HG02852 (cell line): ENCODE data around the gene CACNG8.

Experiments used
- ATAC-seq: cut with Tn5 transposase; IDR thresholded peaks from one replicate; pipeline ENCODE4 v1.9.1; 2021; ENCODE audit warnings: mild to moderate bottlenecking, moderate library complexity; ENCODE audit not compliant: unreplicated experiment

The CACNG8 gene

GRCh38 chr19:53961523-53962356 is 997 bp upstream of the CACNG8 start:
- ATAC-seq: no peak

DNA sequence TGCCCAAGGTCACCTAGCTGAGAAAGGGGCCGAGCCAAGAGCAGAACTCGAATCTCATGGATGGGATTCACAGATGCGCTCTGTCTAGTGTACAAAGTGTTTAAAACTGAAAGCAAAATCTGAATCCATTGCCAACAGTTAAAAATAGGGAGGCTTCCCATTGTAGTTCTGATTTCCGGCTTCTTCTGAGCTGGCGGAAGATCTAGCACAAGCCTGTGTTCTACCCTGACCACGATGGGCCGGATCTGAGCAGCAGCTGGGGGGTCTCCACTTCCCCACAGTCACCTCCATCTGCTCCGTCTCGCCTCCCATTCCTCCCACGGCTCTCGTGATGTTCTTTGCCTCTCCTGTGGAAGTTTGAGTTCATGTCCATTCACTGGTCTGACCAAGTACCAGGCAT is 2.4 kb downstream of the CACNG8 start:
- ATAC-seq: no peak

GRCh38 chr19:53966931-53967330 is 4.2 kb downstream of the CACNG8 start:
- ATAC-seq: no peak

DNA sequence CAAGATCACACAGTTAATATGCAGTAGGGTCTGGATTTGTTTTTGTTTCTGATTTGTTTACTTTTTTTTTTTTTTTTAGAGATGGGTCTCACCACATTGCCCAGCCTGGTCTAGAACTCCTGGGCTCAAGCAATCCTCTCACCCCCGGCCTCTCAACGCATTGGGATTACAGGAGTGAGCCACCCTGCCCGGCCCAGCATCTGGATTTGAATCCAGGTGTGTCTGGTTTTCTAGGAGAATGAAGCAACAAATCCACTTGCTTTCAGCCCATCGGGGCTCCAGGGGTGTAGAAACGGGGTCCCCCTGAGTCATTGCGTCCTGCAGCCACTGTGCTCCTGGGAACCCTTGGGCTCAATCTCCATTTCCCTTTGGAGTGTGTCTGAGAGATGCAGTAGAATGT is 6.6 kb downstream of the CACNG8 start:
- ATAC-seq: no peak

- ATAC-seq: no peak
Observed at GRCh38 chr19:53971673-53972072, 8.9 kb downstream of the CACNG8 start.

DNA sequence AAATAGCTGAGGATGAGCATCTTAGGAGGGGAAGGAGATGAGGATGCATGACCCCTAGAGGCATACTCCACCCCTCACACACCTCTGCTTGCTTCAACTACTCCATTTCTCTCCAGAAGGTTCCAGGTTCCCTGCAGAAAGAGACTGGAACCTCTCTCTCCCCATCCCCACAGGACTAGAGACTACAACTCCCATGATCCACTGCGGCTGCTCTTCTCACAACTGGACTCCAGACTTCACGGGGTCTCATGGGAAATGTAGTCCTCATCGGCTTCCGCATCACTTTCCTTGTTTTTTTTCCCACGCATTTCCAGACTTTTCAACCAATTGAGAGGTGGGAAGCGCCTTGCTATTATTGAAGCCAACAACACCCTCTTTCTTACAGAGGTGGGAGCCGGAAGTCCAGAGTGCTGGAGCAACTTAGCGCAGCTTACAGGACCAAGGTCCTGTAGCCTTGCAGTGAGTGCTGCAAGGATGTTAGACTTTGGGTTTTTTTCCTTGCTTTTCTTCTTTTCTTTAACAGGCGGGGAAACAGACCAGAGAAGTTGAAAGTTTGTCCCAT is 14.8 kb downstream of the CACNG8 start:
- ATAC-seq: no peak

GRCh38 chr19:53977991-53978731 is 15.4 kb downstream of the CACNG8 start:
- ATAC-seq: no peak

DNA sequence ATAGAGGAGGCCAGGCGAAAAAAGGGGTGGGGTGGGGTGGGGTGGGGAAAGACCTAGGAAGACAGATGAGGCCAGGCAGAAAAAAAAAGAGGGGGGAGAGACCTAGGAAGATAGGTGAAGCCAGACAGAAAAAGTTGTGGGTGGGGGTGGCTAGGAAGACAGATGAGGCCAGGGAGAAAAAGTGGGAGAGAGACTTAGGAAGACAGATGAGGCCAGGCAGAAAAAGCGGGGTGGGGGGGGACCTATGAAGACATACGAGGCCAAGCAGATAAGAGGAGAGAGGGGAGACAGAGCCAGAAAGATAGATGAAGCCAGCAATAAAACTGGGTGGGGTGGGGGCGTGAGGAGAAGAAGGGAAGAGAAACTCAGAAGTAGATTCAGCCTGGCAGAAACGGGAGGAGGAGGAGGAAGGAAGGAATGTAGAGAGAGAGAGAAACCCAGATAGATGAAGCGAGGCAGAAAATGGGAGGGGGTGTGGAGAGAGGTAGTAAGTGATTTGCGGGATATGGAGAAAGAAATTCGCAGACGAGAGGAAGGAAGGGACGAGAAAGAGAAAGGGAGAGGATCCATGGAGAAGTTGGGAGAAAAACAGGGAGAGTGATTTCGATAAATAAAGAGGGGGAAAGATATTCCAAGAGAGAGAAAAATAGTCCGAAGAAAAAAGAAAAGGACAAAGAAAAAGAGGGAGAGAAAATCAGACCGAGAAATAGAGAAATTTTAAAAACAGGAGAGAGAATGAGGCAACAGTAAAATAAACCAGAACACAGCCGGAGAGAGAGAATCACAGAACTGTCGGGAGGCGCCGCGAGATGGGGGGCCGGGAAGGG is 16.5 kb downstream of the CACNG8 start:
- no peak for ATAC-seq

DNA sequence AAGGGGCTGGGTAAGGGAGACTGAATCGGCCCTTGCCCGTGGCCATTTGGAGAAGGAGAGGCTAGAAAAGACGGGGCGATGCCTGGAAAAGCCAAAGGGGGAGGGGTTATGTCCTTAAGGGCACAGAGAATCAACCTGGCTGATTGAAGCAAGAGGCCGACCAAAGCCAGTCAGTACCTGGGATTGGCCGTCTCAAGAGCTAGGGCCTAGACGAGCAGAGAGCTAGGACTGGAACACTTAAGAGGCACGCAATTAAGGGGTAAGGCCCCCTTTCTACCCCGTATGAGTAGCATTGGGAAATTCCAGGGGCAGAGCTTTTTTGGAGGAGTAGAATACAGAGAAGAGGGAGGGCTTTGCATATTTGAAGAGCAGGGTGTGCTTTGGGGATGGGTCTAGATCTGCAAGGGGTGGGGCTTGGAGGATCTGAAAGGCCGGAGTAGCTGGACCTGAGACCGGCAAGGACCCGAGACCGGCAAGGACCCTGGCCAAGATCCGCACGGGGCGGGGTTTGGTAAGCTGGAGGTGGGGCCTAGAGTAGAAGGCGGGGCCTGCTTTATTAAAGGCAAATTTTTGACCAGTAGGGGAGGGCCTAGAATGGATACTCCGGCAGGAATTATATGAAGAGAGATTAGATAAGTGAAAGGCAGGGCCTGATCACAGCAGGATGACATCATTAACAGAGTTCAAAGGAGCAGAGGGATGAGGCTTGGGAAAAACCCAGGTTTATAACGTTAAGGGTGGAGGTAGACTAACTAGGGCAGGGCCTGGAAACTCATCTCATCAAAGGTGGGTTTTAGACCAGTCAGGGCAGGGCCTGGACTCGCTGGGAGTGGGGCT is 18.0 kb downstream of the CACNG8 start:
- ATAC-seq: no peak

- ATAC-seq: no peak
Observed at GRCh38 chr19:53981376-53981951, 18.7 kb downstream of the CACNG8 start.

DNA sequence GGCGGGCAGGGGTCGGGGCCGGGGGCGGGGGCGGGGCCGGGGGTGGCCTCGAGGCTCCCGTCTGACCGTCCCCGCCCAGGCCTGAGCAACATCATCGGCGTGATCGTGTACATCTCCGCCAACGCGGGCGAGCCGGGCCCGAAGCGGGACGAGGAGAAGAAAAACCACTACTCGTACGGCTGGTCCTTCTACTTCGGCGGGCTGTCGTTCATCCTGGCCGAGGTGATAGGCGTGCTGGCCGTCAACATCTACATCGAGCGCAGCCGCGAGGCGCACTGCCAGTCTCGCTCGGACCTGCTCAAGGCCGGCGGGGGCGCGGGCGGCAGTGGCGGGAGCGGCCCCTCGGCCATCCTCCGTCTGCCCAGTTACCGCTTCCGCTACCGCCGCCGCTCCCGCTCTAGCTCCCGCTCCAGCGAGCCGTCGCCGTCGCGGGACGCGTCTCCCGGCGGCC is 19.3 kb downstream of the CACNG8 start:
- no peak for ATAC-seq

DNA sequence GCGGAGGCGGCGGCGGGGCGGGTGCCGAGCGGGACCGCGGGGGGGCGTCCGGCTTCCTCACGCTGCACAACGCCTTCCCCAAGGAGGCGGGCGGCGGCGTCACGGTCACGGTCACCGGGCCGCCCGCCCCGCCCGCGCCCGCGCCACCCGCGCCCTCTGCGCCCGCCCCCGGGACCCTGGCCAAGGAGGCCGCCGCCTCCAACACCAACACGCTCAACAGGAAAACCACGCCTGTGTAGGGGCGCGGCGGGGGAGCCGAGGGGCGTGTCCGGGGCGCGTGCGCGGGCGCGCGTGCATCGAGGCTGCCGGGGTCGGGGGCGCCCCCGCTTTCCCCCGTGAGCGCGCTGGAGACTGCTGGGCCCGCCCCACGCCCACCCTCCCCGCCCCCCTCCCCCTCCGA is 19.9 kb downstream of the CACNG8 start:
- ATAC-seq: no peak

GRCh38 chr19:53983457-53984289 is 20.9 kb downstream of the CACNG8 start:
- ATAC-seq: no peak

DNA sequence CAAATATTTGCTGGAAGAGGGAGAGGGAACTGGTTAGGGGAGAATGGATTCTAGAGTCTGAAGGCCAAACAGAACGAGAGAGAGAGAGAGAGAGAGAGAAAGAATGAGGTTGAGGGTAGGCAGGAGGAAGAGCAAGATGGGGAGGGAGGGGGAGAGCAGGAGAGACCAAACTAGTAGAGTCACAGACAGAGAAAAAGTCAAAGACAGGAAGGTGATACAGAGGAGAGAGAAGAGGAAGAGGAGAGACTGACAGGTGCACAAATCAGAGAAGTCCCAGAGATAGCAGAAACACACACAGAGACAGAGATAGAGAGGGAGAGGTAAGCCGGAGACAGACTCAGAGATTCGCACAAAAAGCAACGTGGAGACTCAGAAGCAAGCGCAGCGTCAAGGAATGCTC is 23.1 kb downstream of the CACNG8 start:
- ATAC-seq: no peak

GRCh38 chr19:53988981-53989380 is 26.2 kb downstream of the CACNG8 start:
- no peak for ATAC-seq

DNA sequence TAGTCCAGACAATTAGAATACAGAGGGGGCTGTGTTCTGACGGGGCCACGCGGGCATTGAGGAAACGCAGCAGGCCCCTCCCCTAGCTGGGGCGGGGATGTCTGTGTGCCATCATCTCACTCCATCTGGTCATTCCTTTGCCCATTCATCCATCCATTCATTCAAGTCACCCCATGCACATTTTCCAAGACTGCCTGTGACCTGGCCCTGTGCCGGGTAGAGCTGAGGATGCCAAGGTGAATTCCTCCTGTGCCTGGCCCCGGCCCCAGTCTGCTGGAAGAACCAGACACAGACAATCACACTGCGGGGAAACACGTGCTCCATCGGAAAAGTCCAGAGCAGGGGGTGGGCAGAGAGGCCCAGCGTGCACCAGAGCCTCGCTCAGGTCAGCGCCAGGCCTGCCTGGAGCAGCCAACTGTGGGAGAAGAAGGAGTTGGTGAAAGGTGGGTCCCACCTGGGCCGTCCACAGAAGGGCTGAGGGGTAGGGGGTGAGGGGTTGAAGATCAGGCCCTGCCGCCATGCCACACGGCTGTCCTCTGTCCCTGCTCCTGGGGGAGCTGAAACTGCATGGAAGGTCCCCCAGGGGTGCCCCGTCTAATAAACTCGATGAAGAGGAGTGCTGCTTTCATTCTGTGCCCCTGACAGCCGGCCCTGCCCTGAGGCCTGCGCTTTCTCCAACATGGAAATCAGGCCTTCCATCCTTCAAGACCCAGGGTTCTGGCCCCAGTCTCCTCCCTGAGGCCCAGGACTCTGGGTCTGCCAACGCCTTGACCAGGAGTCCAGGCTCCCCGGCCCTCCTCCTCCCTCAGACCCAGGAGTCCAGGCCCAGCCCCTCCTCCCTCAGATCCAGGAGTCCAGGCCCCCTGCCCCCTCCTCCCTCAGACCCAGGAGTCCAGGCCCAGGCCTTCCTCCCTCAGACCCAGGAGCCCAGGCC is 27.1 kb downstream of the CACNG8 start:
- no peak for ATAC-seq

DNA sequence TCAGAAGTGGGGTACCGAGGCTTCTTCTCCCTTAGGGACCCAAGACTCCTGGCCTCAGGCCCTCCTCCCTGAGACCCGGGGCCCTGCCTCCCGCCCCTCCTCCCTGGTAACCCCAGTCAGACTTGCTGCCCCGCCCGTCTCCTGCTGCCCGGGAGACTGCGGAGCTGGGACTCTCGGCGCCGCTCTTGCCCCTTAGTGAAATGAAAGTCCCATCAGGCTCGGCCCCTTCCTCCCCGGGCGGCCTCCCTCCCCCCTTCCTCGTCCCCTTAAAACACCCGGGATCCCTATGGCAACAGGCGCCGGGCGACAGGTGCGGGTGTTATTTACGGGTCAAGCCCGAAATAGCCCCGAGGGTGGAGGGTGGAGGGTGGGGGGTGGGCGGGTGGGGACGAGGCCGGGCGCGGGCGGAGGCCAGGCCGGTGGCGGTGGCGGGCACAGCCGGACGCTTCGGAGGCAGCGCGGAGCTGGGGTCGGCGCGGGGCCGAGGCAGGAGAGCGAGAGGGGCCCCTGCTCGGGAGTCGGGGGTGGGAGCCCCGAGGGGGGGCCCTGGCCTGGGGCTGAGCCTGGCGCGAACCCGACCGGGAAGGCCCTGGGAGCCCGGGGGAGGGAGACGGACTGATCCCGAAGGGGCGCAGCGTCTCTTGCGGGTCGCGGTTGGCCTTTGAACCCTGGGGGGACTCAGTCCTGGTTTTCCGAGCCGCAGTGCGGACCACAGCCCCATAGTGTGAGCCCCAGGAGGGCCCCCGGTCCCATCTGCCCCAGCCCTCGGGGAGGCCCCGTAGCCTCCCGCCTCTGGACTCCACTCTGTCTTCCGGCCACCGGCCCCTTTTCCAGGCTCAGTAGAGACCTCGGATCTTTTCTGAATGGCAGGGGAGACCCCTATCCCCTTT is 28.7 kb downstream of the CACNG8 start, which contains the start of gene CACNG6:
TSS of gene CACNG6 (plus strand) at position 414 of the 890 bp plus-strand sequence. CDS start 1,241 bp downstream, outside the sequence.
- ATAC-seq: no peak
